GM19328 (cell line): ENCODE measurements around the gene MAP4.

Experiments
- ATAC-seq: cut with Tn5 transposase; IDR thresholded peaks from one replicate; pipeline ENCODE4 v1.9.1; 2021; ENCODE audit warnings: mild to moderate bottlenecking, moderate library complexity; ENCODE audit not compliant: unreplicated experiment

MAP4 gene

DNA sequence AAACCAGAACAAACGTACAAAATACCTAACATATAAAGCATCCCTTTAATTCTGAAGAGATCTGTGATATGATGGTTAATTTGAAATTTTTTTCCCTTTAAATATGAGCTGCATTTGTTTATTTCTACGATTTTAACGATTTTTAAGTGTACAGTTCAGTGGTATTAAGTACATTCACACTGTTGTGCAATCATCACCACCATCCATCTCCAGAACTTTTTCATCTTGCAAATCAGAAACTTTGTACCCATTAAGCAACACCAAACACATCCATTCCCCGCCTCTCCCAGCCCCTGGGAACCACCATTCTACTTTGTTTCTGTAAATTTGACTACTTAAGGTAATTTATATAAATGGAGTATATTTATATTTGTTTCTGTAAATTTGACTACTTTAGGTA lies 51.5 kb downstream of the MAP4 start:
- no peak for ATAC-seq

DNA sequence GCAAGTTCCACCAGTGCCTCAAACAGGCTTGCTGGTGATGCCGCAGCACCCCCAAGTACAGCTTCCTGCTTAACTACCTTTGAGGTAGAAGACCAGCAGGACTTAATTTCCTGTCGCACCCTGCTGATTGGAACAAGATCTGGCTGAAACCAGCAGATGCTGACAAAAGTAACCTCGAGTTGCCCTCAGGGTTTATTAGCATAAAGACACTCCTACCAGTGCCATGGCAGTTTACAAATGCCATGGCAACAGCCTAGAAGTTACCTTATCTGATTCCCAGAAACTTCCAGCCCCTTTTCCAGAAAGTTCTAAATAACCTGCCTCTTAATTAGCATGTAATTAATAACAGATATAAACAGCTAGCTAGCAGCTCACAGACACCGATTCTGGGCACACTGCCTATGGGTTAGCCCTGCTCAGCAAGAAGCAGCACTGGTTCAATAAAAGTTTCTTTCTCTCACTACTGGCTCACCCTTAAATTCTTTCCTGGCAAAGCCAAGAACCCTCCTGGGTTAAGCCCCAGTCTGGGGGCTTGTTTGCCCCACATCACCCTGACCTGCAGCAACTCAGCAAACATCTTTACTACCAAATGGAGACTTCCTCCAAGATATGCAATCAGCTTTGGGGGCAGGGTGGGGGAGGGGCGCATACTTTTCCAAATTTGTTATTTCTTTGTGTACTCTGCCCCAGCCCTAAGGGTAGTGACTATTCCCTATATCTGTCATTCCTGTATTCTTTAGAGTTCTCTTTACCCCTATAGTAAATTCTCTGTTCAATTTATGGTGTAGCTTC lies 54.2 kb downstream of the MAP4 start:
- ATAC-seq = no peak

DNA sequence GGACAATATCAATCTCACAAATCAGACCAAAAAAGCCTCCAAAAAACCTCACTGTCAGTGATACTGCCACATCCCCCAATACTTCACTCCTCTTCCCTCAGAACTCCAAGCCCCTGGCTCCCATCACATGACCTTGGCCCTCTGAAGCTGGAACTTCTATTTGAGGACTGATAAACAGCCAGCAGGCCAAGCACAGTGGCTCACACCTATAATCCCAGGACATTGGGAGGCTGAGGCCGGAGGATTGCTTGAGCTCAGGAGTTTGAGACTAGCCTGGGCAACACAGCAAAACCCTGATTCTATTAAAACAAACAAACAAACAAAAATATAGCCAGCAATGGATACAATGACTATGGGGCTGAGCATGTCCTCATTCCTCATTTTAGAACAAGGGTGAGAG lies 55.2 kb downstream of the MAP4 start:
- no peak for ATAC-seq

DNA sequence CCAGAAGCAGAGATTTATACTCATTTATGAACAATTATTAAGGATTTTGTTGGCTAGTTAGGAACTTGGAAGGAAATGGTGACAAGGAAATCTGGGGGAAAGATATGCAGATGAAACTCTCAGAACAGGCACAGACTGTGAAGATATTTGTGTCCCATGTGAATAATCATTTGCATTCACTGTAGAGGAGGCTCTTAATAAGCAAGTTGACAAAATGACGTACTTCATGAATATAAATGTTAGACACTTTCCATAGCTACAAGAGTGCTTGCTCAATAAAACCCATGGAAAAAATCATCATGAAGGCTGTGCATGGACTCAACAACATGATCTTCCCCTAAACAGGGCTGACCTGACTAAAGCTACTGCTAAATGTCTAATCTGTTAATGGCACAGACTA lies 59.7 kb downstream of the MAP4 start:
- no peak for ATAC-seq

DNA sequence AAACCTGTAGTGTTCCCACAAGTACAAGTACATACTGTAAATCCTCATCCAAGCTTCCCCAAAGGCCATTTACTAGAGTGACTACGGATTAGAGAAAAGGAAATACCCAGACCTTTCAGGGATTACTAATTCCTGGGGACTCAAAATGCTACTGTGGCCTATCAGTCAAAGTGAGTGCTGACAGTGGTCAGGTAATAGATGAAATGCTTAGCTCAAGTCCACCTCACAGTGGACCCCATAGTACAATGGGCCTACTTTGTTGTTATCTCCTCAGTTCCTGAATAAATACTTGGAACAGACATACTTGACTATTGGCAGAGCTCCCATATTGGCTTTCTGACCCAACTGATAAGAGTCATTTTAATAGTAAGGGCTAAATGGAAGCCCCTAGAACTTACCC lies 61.6 kb downstream of the MAP4 start:
- ATAC-seq = no peak

DNA sequence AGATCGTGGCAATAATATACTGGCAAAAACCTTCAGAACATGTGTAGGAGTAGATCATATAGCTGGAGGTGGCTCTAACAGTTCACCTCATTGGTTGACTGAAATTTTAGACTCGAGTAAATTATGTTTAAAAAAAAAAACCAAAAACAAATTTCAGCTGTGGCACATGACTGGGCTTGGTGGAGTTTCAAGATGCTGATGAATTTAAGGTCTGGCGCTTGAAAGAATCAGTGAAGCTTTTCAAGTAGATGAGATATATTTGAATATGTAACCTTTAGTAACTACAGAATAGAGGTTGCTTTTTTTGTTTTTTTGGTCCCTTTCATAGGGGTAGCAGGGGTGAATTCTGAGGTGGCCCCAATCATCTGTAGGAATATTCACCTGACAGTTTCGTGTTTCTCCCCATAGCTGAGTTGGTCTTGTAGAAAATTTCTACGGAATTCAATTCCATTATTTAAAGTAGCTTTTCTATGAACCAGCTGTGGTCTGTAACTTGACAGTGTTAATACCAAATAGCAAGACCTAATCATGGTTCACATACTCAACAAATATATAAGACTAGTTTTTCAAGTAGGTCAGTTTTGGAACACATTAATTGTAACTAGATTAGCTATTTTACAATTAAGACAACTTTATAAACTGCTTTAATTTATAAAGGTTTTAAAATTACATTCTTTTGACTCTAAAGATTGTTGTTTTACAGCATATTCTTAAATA lies 65.6 kb downstream of the MAP4 start:
- ATAC-seq = no peak

DNA sequence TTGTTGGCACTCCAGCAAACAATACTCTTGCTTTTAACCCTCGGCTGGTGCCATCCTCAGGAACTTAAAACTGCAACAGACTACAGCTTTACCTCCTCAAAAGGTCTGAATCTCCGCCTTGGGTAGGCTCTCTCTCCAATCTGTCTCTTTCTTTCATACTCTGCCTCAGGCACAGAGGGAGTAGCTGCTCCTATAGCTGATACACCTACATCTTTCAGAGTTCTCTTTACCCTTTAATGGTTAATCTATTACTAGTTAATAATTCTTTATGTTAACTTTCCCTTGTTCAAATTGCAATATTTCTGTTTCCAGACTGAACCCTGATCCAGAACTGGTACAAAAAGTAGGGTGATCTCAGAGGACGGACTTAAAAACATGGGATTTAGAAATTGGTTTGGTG lies 66.2 kb downstream of the MAP4 start:
- no peak for ATAC-seq

DNA sequence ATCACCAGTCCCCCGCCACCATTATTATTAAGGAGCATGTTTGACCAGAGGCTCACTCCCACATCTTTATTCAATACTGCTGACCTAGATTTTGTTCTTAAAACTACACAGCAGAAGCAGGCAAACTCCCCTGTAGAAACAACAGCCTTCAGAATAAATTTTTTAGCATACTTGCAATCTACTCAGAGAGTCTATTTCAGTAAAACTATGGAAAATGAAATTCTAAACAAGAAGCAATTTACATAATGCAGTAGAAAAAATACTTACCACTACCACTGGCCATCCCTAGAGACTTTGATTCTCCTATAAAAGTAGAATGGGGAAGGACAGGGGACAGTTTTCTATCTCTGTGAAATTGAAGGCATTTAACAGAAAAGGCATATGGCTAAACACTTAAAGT lies 76.0 kb downstream of the MAP4 start:
- ATAC-seq = no peak

DNA sequence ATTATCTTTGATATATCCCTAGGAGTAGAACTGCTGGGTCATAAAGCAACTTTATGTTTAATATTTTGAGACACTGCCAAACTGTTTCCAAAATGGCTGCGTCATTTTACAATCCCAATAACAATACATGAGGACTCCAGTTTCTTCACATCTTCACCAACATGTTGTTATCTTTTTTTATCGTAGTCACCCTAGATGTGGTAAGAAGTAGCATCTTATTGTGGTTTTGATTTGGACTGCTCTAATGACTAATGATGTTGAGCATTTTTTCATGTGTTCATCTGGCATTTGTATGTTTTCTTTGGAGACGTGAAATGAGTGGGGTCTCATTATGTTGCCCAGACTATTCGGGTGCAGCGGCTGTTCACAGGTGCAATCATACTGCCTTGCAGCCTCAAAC lies 83.8 kb downstream of the MAP4 start:
- no peak for ATAC-seq

DNA sequence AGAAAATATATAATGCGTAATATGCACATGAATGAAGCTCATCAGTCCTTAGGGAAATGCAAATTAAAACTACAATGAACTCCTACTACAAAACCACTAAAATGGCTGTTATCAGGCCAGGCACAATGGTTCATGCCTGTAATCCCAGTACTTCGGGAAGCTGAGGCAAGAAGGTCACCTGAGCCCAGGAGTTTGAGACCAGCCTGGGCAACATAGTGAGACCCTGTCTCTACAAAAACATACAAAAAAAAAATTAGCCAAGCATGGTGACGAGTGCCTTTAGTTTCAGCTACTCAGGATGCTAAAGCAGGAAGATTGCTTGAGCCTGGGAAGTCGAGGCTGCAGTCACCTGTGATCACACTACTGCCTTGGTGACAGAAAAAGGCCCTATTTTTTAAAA lies 85.2 kb downstream of the MAP4 start:
- ATAC-seq = no peak

DNA sequence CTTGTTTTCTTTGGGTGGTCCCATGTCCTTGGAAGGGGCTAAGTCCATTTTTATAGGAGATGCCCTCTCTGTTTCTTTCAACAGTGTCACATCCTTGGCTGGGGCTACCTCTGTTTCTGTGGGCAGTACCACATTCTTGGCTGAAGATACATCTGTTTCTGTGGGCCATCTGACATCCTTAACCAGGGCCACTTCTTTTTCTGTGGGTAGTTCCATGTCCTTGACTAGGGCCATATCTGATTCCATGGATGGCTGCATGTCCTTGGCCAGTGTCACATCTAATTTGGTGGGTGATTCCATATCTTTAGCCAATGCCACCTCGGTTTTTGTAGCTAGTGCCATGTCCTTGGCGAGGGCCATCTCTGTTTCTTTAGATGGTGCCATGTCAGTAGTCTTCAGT lies 99.5 kb downstream of the MAP4 start:
- ATAC-seq = no peak

DNA sequence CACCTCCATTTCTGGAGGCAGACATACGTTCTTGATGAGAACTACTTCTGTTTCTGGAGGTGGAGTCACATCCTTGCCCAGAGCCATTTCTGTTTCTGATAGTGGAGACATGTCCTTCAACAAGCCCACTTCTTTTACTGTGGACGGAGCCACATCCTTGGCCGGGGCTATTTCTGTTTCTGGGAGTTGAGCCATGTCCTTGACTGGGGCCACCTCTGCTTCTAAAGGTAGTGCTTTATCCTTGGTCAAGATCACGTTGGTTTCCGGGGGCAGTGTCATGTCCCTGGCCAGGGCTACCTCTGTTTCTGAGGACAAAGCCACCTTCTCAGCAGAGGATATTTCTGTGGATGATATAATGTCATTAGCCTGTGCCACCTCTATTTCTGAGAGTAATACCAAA lies 100.0 kb downstream of the MAP4 start:
- no peak for ATAC-seq

DNA sequence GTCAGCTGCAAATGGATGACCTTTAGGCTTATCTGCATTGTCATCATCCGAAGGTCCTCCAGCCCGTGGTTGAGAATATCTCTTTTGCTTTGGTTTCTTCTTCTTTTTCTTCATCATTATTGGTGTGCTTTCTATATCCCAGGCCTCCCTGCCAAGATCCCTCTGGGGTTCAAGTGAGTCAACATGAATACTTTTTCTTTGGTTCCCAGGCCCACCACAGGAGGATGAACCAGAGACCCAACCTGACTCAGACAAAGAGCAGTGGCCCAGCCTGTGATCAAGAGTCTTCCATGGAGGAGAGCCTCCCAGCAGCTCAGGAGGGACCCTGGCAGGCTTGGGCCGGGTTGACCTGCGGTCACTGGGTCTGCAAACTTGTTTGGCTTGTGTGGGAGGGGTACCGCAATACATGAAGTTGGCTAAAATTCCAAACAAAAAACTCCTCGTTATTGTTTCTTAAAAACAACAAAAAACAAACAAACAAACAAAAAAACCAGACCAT lies 104.2 kb downstream of the MAP4 start:
- ATAC-seq = no peak

DNA sequence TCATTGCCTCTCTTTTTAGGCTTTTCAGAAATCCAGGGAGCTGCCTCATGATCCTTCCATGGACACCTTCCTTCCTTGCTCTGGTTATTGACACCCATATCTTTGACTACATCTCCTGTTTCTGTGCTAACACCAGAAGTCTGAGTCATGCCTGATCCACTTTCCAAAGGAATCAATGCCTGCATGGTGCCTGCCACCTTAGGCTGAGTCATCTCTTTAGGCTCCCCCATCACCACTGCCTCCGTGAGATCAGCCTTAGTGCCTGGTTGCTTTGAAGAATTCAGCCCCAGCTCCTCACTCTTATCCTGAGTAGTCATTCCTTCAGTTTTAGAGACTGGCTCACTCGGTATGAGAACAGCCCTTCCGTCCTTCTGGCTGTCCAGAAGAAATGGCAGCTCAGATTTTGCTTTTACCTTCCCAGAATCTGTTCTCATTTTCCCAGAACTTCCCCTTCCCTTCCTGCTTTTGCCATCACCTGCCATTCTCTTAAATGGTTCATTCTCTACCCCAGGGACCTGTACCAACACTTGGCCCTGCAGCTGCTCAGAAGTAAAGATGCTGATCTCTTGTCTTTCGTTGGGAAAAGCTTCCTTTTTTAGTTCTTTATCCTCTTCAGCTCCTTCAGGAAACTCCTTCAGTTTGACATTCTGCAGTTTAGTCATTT lies 105.3 kb downstream of the MAP4 start:
- ATAC-seq = no peak

DNA sequence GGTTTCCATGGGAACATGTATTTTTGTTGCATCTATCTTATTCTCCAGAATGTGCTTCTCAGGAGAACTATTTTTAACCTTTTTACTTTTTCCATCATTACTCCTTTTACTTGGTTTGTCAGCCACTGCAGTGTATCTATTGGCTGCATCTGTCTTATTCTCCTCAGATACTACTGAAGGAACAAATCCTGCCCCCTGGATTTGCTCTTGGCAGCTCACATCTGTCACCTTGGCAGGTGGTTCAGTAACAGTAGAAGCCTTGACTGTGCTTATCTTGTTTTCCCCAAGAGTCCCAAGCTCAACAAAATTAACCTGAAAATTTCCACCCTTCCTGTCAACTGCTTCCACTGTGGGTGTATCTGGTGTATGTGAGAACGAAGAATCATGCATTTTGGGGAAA lies 106.0 kb downstream of the MAP4 start:
- no peak for ATAC-seq

DNA sequence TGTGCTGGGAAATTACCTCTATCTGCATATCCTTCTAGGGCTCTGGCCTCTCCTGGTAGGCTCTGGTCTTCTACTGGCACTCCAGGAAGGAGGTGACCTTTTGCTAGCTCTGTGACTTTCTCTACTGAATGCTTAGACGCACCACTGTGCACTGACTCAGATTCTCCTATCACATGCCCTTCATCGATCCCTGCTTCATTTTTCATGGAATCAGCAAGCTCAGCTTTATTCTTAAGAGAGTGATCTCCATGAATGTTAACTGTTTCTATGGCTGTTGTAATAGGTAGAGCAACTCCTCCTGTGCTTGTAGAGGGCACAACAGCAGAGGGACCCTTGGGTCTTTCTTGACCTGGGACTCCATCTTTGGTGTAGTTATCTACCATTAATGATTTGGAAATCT lies 106.6 kb downstream of the MAP4 start:
- ATAC-seq = no peak

DNA sequence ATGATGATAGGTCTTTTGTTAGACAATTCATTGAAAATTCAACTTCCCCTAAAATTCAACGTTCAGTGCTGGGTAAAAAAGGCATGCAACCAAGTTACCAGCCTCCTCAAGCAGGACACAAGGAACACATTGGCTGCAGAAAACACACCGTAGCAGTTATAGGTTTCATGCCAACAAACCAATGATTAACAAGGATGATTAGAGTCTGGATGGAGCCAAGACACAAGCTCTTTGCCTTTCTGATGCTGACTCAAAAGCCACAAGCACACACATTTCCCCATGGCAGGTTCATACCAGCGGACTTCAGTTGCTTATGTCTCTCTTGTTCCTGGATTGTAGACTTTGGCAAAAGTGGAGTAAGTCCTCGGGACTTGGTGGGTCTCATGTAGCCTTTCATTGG lies 107.5 kb downstream of the MAP4 start:
- no peak for ATAC-seq

DNA sequence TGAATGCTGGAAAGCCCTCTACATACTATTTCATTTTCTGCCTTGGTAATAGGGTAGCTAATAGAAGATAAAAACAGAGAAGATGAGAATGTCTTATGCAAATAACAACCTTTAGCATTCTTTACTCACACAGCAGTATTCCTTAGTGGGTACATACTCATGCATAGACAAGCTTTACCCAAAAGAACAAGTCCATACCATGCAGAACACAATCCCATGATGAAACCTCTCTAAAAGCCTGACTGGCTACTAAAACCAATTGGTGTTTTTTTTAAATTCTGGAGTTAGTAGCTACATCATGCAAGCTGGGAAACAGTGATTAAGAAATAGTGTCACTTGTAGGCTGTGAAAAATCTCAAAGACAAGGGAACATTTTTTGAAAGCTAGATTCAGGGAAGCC lies 108.4 kb downstream of the MAP4 start:
- ATAC-seq = no peak

DNA sequence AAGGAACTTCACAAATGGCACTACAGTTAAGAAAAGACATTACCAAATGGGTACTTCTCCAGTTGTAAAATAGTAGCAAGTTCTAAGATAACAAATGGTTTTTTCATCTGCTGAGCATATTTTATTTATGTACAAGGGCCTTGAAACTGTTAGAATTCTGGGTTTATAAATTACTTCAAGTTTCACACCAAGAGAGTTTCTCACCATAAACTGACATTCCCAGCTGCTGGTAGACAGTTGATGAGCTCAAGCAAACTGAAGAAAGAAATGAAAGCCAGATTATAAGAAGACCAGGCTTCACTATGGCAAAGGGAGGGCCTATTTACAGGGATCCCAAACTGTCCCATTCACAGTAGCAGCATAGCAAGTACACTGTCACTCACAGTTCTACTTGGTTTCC lies 113.5 kb downstream of the MAP4 start:
- ATAC-seq = no peak

DNA sequence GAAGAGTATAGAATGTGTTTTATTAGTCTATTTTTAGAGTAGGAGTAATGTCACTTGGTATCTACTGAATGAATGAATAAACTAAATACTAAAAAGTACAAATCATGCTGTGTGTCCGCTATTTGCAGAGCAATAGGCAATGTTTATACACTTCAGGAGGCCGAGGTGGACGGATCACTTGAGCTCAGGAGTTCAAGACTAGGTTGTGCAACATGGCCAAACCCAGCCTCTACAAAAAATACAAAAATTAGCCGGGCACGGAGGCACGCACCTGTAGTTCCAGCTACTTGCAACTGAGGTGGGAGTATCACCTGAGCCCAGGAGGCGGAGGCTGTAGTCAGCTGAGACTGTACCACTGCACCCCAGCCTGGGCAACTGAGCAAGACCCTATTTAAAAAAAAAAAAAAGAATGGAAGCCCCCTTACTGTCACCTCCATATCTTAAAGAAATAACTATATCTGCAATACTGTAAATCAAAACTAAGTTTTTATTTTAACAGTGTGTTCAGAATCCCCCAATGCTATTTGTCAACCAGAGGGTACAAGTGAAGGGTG lies 114.9 kb downstream of the MAP4 start:
- no peak for ATAC-seq

DNA sequence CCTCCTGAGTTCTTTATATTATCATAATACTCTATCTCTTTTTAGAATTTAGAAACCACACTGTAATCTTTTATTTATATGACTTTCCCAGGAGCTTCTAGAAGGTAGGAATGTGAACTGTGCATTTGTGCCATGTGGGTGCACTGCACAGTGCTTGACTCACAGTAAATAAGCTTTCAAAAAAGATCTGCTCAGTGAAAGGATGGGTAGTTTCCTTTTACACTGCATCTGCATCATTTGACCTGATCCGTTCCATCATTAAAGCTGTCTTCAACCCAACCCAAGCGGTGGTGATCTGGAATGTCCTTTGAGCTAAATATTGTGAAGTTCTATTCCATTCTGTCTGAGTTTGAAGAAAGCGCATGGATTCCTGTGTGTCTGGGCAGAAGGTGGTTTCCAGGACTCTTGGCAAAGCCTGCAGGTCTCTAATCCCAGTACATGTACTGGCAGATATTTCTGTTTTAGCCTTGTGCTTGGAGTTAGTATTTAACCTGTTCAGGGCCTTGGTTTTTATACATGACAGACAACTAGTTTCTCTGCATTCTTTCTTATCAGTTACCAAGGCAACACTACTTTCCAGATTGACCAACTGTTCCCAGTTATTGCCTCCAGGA lies 116.6 kb downstream of the MAP4 start:
- ATAC-seq = no peak
